NCI-H2196 (cell line): ENCODE measurements around the gene PLPPR3.
"Not testable (repeated sequence)": the region's sequence is repeated elsewhere in the genome, so short reads cannot be mapped to it uniquely, and the experiment has no call there.

Experiments used
- DNase-seq: peaks from one replicate; lab custom pipeline; 2025; ENCODE audit not compliant: unreplicated experiment; lab: John Stamatoyannopoulos, UW

PLPPR3 gene

GRCh38 chr19:853614-854220 lies 32.0 kb upstream of the PLPPR3 start:
- DNase-seq: not testable (repeated sequence)

GRCh38 chr19:853014-853585 lies 31.3 kb upstream of the PLPPR3 start:
- no peak for DNase-seq

GRCh38 chr19:852136-853013 lies 30.6 kb upstream of the PLPPR3 start, which contains the start of gene ELANE:
ELANE (plus strand) TSS chr19:852303; CDS start chr19:852329, 26 bp downstream.
- DNase-seq: no peak

GRCh38 chr19:850979-851335 lies 29.2 kb upstream of the PLPPR3 start:
- DNase-seq: no peak

GRCh38 chr19:850221-850978 lies 28.6 kb upstream of the PLPPR3 start:
- DNase-seq: peak; percentile 90

- DNase-seq: not testable (repeated sequence)
Measured at GRCh38 chr19:849195-849594, 27.4 kb upstream of the PLPPR3 start.

- no peak for DNase-seq
Measured at GRCh38 chr19:848386-848921, 26.7 kb upstream of the PLPPR3 start.

- DNase-seq: no peak
Measured at GRCh38 chr19:845707-846521, 24.2 kb upstream of the PLPPR3 start.

GRCh38 chr19:844546-844971 lies 22.8 kb upstream of the PLPPR3 start:
- DNase-seq: peak; percentile 28

GRCh38 chr19:843836-844545 lies 22.2 kb upstream of the PLPPR3 start:
- DNase-seq: no peak

- DNase-seq: peak; percentile 29
Measured at GRCh38 chr19:843180-843835, 21.6 kb upstream of the PLPPR3 start.

- DNase-seq: not testable (repeated sequence)
Measured at GRCh38 chr19:842802-843179, 21.0 kb upstream of the PLPPR3 start.

GRCh38 chr19:840519-841206 lies 18.9 kb upstream of the PLPPR3 start, which contains the start of gene PRTN3:
PRTN3 (plus strand) TSS chr19:840999; CDS start chr19:841009, 10 bp downstream.
- no peak for DNase-seq

- DNase-seq: no peak
Measured at GRCh38 chr19:835210-835810, 13.6 kb upstream of the PLPPR3 start.

- DNase-seq: no peak
Measured at GRCh38 chr19:834216-834615, 12.5 kb upstream of the PLPPR3 start.

GRCh38 chr19:831407-832369 lies 9.9 kb upstream of the PLPPR3 start:
- no peak for DNase-seq
